Dendritic cell treated with granulocyte-macrophage colony-stimulating factor and Interleukin-4, amounts not matched to agents 40 ng/mL and 50 ng/mL, for 4 days (primary cell): ENCODE data around the gene SERPINA10.

Experiments
- H3K27ac Mint-ChIP-seq: one replicate; pipeline ENCODE4 v1.8.0; 2022; ENCODE audit warnings: mild to moderate bottlenecking, mixed read lengths
- H3K27me3 Mint-ChIP-seq: one replicate; pipeline ENCODE4 v1.8.0; 2022; ENCODE audit warnings: mild to moderate bottlenecking, mixed read lengths
- H3K36me3 Mint-ChIP-seq: one replicate; pipeline ENCODE4 v1.8.0; 2022; ENCODE audit warnings: low read depth, mixed read lengths
- H3K4me1 Mint-ChIP-seq: one replicate; pipeline ENCODE4 v1.8.0; 2022; ENCODE audit warnings: low read depth, mixed read lengths
- H3K4me3 Mint-ChIP-seq: one replicate; pipeline ENCODE4 v1.8.0; 2022; ENCODE audit warnings: mild to moderate bottlenecking, moderate library complexity, mixed read lengths
- H3K9me3 Mint-ChIP-seq: one replicate; pipeline ENCODE4 v1.8.0; 2022; ENCODE audit warnings: mixed read lengths
- intact Hi-C: fragments of 100-400 bp; cut with micrococcal nuclease; formaldehyde crosslinking; loops from one replicate; pipeline ENCODE4 v1.15.0; 2022

SERPINA10 gene, protein sequence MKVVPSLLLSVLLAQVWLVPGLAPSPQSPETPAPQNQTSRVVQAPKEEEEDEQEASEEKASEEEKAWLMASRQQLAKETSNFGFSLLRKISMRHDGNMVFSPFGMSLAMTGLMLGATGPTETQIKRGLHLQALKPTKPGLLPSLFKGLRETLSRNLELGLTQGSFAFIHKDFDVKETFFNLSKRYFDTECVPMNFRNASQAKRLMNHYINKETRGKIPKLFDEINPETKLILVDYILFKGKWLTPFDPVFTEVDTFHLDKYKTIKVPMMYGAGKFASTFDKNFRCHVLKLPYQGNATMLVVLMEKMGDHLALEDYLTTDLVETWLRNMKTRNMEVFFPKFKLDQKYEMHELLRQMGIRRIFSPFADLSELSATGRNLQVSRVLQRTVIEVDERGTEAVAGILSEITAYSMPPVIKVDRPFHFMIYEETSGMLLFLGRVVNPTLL

DNA sequence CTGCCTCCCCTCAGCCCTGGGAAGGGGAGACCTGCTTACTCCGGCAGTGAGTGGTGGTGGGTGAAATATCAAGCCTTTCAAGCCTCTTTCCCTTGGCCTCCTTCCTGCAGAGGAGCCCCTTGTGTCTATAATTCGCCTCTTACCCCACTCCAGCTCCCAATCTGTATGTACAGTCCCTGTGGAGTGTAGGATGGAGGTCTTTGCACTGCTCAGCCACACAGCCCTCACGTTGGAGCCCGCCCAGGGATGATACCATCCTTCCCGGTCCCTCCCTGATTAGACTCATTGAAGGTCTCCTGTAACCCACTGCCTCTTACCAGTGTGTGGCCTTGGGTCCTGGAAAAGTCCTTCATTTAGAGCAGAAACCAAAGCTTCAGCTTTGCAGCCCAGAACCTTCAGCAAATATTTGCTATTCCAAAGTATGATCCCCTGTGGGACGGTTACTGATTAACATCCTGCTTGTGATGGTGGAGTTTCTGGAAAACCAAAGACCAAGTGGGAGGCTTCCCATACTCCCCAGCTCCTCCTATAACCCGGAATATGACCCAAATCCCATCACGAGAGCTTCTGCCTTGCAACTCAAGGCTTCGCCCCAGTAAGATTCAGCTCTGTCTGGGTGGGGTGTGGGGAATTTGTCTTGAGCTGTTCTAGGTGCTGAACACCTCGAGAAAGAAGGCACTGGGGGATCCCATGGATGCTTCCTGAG lies at the start of gene SERPINA10:
TSS of gene SERPINA10 (minus strand) at position 397 of the 706 bp plus-strand sequence. CDS start 2,675 bp downstream, outside the sequence.
- no peaks in the 10 kb centered on the region for H3K9me3 Mint-ChIP-seq
- H3K27me3 Mint-ChIP-seq: peaks cover 2% of the 10 kb centered on the region
- H3K4me1 Mint-ChIP-seq: no peaks in the 10 kb centered on the region
- no peak within 1 kb of the TSS for H3K27ac Mint-ChIP-seq
- H3K4me3 Mint-ChIP-seq: no peak within 1 kb of the TSS
- intact Hi-C loops: no loop called here
- H3K36me3 Mint-ChIP-seq: no peaks in the 10 kb centered on the region

DNA sequence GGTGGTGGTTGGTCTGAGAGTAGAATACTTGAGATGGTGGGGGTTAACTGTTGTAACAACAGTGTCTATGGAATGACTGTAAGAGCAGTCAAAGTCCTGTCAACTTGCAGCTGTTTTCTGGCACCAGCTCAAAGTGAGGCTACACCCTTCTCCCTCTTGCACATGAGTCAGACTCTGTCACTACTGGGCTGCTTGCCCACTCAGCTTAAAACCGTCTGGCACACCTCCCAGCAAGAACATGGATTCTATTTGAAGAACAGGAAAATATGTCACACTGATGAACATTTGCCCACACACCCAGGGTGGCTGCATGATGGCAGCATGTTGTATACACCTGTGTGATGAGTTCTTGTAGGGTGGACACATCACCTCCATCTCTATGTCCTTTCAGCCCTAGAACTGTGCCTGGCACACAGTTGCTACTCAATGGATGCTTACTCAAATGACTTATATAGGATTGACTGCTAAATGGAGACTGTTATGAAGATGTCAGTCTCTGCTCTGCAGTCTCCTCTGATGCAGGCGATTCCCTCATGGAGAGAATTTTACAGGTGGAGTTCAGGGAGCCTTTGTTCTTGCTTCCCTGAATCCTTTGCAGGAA lies 49.4 kb upstream of the SERPINA10 start:
- H3K36me3 Mint-ChIP-seq: no peaks in the 10 kb centered on the region
- H3K4me1 Mint-ChIP-seq: peaks cover 40% of the 10 kb centered on the region
- H3K27ac Mint-ChIP-seq: peak overlapping the region; percentile 75
- intact Hi-C loops: no loop called here
- no peaks in the 10 kb centered on the region for H3K9me3 Mint-ChIP-seq
- no peak overlapping the region for H3K4me3 Mint-ChIP-seq
- H3K27me3 Mint-ChIP-seq: peaks cover 11% of the 10 kb centered on the region

DNA sequence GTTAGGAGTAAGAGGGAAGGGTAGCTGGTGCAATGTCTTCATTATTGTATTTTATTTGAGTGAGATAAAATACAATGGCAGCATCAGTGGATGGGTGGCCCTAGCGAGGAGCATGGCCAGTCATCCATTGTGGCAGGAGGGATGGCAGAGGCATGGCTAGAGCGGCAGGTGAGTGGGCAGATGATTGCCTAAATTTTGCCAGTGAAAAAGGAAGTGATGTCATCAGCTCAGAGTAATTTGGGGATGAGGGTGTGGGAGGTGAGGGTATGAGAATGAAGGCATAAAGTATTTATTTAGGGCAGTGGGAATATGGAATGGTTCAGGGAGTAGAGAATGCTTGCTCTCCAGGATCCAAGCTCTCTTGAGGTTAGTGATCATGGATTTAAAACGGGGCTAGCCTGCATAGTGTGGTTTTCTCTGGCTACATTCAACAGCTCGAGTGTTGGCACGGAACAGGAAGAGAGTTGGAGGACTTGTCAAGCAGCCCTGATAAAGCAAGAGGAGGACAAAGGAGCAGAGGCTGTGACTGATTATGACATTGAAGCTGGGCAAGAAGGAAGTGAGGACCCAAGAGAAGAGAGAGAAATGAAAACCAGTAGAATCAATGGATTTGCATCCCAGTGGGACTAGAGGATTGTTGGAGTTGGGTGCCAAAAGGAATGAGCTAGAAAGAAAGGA lies 48.7 kb upstream of the SERPINA10 start:
- peak overlapping the region; percentile 75 for H3K27ac Mint-ChIP-seq
- intact Hi-C loops: no loop called here
- H3K4me3 Mint-ChIP-seq: no peak overlapping the region

DNA sequence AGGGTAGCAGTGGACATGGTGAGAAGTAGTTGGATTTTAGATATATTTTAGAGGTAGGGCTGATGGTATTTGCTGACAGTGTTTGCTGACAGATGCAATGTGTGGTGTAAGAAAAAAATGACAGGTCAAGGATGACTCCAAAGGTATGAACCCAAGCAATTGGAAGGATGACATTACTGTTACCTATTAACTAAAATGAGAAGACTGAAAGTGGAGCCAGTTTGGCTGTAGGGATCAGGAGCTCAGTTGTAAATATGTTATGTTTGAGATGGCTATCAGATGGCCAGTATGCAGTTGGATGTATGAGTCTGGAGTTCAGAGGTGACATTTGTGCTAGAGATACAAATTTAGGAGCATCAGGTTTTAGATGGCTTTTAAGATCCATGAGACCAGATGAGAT lies 47.5 kb upstream of the SERPINA10 start:
- no peak overlapping the region for H3K27ac Mint-ChIP-seq

More for the DNA sequence above, 48.7 kb upstream of the SERPINA10 start:
- H3K27me3 Mint-ChIP-seq: peaks cover 11% of the 10 kb centered on the region
- no peaks in the 10 kb centered on the region for H3K9me3 Mint-ChIP-seq
- no peaks in the 10 kb centered on the region for H3K36me3 Mint-ChIP-seq
- H3K4me1 Mint-ChIP-seq: peaks cover 40% of the 10 kb centered on the region

DNA sequence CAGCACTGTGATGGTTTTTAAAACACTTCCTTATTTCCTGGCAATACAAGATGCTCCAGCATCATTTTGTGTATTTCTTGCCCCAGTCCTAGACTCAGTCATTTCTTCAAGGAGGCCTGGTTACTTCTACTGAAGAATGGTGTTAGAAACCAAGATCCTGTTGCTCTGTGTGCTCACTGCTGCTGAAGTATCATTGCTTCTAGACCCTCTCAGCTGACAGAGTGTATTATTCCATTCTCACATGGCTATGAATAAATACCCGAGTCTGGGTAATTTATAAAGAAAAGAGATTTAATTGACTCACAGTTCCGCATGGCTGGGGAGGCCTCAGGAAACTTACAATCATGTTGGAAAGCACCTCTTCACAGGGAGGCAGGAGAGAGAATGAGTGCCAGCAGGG lies 45.0 kb upstream of the SERPINA10 start:
- Mint-ChIP-seq H3K27me3 (peaks cover 23% of the 10 kb centered on the region), H3K4me3 (no peak overlapping the region), H3K27ac (no peak overlapping the region), H3K36me3 (no peaks in the 10 kb centered on the region), H3K4me1 (peaks cover 25% of the 10 kb centered on the region), H3K9me3 (no peaks in the 10 kb centered on the region)
- intact Hi-C loops: no loop called here

More for the DNA sequence above, 47.5 kb upstream of the SERPINA10 start:
- peaks cover 35% of the 10 kb centered on the region for H3K4me1 Mint-ChIP-seq
- no peaks in the 10 kb centered on the region for H3K9me3 Mint-ChIP-seq
- intact Hi-C loops: no loop called here
- no peak overlapping the region for H3K4me3 Mint-ChIP-seq
- H3K36me3 Mint-ChIP-seq: no peaks in the 10 kb centered on the region
- peaks cover 11% of the 10 kb centered on the region for H3K27me3 Mint-ChIP-seq

DNA sequence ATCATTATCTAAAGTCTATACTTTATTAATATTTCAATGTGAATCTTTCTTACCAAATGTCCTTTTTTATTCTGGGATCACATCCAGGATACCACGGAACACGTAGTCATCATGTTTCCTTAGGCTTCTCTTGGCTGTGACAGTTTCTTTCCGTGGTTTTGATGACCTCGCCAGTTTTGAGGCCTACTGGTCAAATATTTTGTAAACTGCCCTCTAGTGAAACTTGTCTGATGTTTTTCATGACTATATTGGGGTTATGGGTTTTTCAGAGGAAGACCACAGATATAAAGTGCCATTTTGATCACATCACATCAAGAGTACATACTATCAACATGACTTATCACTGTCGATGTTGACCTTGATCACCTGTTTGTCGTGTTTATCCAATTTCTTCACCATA lies 44.2 kb upstream of the SERPINA10 start:
- Mint-ChIP-seq H3K4me1 (peaks cover 18% of the 10 kb centered on the region), H3K9me3 (no peaks in the 10 kb centered on the region), H3K27me3 (peaks cover 25% of the 10 kb centered on the region), H3K27ac (no peak overlapping the region), H3K36me3 (no peaks in the 10 kb centered on the region), H3K4me3 (no peak overlapping the region)
- intact Hi-C loops: no loop called here

DNA sequence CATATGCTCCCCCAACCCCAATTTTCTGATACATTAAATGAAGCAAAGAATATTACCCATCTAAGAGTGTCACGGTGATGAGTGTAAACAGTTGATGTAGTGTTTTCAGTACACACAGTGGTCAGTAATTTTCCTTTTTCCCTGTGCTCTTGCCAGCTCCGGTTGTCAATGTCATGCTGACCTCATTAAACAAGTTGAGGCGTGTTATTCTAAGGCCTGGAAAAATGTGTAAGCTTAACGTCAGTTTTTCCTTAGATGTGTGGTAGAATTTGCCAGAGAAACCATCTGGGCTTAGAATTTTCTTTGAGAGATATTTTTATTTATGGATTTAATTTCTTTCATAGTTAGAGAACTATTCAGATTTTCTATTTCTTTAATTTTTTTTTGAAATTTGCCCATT lies 41.8 kb upstream of the SERPINA10 start:
- no peaks in the 10 kb centered on the region for H3K4me1 Mint-ChIP-seq
- H3K36me3 Mint-ChIP-seq: no peaks in the 10 kb centered on the region
- H3K9me3 Mint-ChIP-seq: no peaks in the 10 kb centered on the region
- H3K4me3 Mint-ChIP-seq: no peak overlapping the region
- H3K27ac Mint-ChIP-seq: no peak overlapping the region
- intact Hi-C loops: no loop called here
- H3K27me3 Mint-ChIP-seq: peaks cover 25% of the 10 kb centered on the region

DNA sequence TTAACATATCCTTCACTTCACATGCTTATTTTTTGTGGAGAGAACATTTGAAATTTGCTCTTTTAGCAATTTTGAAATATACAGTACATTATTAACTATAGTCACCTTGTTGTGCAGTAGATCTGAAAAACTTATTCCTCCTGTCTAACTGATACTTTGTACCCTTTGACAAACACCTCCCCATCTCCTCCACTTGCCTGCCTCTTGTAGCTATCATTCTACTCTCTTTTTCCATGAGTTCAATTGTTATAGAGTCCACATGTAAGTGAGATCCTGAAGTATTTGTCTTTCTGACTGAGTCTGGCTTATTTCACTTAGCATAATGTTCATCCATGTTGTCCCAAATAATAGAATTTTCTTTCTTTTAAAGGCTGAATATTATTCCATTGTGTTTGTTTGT lies 39.5 kb upstream of the SERPINA10 start:
- intact Hi-C loops: no loop called here
- no peak overlapping the region for H3K4me3 Mint-ChIP-seq
- no peak overlapping the region for H3K27ac Mint-ChIP-seq
- H3K9me3 Mint-ChIP-seq: no peaks in the 10 kb centered on the region
- H3K4me1 Mint-ChIP-seq: no peaks in the 10 kb centered on the region
- no peaks in the 10 kb centered on the region for H3K36me3 Mint-ChIP-seq
- peaks cover 31% of the 10 kb centered on the region for H3K27me3 Mint-ChIP-seq

DNA sequence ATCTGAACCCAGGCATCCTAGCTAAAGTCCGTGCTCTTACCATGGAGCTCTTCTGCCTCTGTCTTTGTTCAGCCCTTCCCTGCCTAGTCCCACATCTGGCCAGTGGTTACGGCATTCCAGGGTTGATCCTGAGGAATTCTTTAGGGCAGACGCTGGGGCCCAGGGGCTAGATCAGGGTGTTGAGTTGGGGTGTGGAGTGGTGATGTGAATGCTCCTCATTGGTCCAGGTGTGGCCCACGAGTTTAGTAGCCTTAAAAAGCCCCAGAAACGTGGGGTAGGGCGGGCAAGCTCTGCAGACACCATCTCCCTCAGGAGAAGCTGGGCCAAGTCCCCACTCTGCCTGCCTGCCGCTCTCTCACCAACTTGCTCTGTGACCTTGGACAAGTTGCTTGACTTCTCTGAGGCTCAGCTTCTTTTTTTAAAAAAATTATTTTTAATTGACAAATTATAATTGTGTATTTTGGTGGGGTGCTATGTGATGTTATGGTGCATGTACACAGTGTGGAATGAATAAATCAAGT lies 39.1 kb upstream of the SERPINA10 start:
- Mint-ChIP-seq H3K36me3 (no peaks in the 10 kb centered on the region), H3K9me3 (no peaks in the 10 kb centered on the region), H3K4me1 (no peaks in the 10 kb centered on the region), H3K4me3 (no peak overlapping the region), H3K27ac (no peak overlapping the region), H3K27me3 (peaks cover 32% of the 10 kb centered on the region)
- intact Hi-C loops: no loop called here

DNA sequence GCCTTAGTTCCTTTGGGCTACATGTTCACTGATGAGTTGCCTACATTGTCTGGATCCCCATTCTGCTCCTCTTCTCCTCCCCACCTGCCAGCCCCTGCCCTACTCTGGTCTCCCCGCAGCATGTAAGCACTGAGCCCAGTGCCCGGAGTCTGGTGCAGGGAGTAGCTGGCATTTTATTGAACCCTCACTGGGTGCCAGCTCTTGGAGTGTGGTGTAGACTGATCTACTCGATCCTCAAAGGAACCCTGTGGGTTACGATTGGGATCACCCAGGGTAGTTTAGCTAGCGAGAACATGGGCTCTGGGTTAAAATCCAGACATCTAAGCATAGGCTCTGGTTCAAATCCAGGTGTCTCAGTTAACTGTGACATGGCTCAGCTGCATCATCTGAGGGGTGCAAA lies 38.4 kb upstream of the SERPINA10 start:
- intact Hi-C loops: no loop called here
- Mint-ChIP-seq H3K4me3 (no peak overlapping the region), H3K9me3 (no peaks in the 10 kb centered on the region), H3K27ac (no peak overlapping the region), H3K27me3 (peaks cover 32% of the 10 kb centered on the region), H3K36me3 (no peaks in the 10 kb centered on the region), H3K4me1 (no peaks in the 10 kb centered on the region)

DNA sequence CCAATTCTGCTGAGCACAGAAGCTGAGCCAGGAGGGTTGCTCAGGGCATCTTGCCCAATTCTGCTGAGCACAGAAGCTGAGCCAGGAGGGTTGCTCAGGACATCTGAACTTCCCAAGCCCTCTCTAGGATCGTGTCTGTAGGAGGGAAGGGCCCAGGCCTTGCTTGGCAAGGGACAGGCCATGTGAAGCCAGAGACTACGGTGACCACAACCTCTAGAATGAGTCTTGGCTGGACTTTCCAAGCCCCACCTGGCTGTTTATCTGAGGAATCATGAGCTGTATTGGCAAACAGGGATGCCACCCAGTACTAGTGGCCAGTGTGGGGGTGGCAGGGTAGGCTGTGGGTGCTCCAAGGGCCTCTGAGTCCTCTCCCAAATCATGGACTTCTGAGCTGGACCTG lies 37.8 kb upstream of the SERPINA10 start:
- Mint-ChIP-seq H3K4me3 (no peak overlapping the region), H3K27me3 (peaks cover 32% of the 10 kb centered on the region), H3K36me3 (no peaks in the 10 kb centered on the region), H3K4me1 (no peaks in the 10 kb centered on the region), H3K9me3 (no peaks in the 10 kb centered on the region), H3K27ac (no peak overlapping the region)
- intact Hi-C loops: no loop called here

DNA sequence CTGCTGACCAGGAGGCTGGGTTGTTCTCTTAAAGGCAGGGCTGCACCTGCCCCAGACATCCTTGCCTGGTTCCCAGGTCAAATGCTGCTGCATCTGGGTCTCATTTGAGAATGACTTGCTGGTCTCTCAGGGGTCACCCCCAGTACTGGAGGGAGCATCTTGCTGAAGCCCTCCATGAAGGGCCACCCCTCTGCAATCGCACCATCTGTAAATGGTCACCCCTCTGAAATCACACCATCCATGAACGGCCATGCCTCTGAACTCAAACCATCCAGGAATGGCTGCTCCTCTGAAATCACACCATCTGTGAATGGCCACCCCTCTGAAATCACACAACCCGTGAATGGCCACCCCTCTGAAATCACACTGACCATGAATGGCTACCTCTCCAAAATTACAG lies 37.4 kb upstream of the SERPINA10 start:
- no peaks in the 10 kb centered on the region for H3K4me1 Mint-ChIP-seq
- peaks cover 32% of the 10 kb centered on the region for H3K27me3 Mint-ChIP-seq
- H3K36me3 Mint-ChIP-seq: no peaks in the 10 kb centered on the region
- intact Hi-C loops: no loop called here
- H3K4me3 Mint-ChIP-seq: no peak overlapping the region
- no peaks in the 10 kb centered on the region for H3K9me3 Mint-ChIP-seq
- no peak overlapping the region for H3K27ac Mint-ChIP-seq

DNA sequence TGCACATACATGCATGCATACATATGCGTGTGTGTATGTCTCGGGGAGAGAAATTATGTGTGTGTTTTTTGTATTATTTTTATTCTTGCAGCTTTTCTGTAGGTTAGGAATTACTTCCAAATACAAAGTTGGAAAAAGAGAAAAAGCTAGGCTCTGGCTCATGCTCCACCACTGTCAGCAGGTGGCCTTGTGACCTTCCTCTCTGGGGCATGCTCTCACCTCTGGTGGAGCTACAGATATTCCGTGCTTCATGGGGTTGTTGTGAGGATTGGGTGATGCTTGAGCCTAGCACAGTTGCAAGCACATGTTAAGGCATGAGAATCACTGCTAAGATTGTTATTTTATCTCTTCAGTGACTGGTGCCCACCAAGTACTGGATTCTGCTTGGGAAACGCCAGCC lies 36.8 kb upstream of the SERPINA10 start:
- no peaks in the 10 kb centered on the region for H3K9me3 Mint-ChIP-seq
- peaks cover 32% of the 10 kb centered on the region for H3K27me3 Mint-ChIP-seq
- intact Hi-C loops: no loop called here
- no peak overlapping the region for H3K27ac Mint-ChIP-seq
- no peaks in the 10 kb centered on the region for H3K36me3 Mint-ChIP-seq
- no peaks in the 10 kb centered on the region for H3K4me1 Mint-ChIP-seq
- H3K4me3 Mint-ChIP-seq: no peak overlapping the region
